CD4-positive, alpha-beta memory T cell (primary cell): ENCODE measurements around the gene RCHY1. TPM values are rescaled to one million over a fixed set of nuclear protein-coding genes. Genes with fewer than 3 reads are reported as not detected.
"Not testable (repeated sequence)": the region's sequence is repeated elsewhere in the genome, so short reads cannot be mapped to it uniquely, and the experiment has no call there.

Source experiments
- CTCF ChIA-PET: fragments of 350-600 bp; sonication (Branson Sonifier 250); formaldehyde crosslinking; loops from one replicate; lab custom pipeline; 2021; ENCODE audit warnings: inconsistent platforms; ENCODE audit not compliant: partially characterized antibody; lab: Charles Lee
- POLR2A ChIA-PET: fragments of 350-600 bp; sonication (Branson Sonifier 250); formaldehyde crosslinking; loops from one replicate; lab custom pipeline; 2021; ENCODE audit not compliant: partially characterized antibody; lab: Charles Lee
- DNase-seq, 5 donors: peaks; one replicate each; pipeline versions ENCODE4 v3.0.0 to v3.0.0-alpha.2; 2020 to 2022; ENCODE audit warnings: mixed read lengths in 1 of 5
- H3K27ac ChIP-seq: one replicate; pipeline ENCODE4 v1.7.0; 2013; ENCODE audit warnings: low read depth, low read length
- H3K27me3 ChIP-seq: 2 replicates; pipeline ENCODE4 v1.7.0; 2013; ENCODE audit warnings: mild to moderate bottlenecking, low read length, moderate library complexity; ENCODE audit not compliant: insufficient read depth
- H3K36me3 ChIP-seq: 2 replicates; pipeline ENCODE4 v1.7.0; 2013; ENCODE audit warnings: mild to moderate bottlenecking, low read length, moderate library complexity; ENCODE audit not compliant: insufficient read depth
- H3K4me1 ChIP-seq: 2 replicates; pipeline ENCODE4 v1.7.0; 2013; ENCODE audit warnings: mild to moderate bottlenecking, low read length, moderate library complexity; ENCODE audit not compliant: insufficient read depth
- H3K4me3 ChIP-seq, 2 donors: one replicate each; pipeline ENCODE4 v1.7.0; 2013; ENCODE audit warnings: low read length in 2 of 2, mild to moderate bottlenecking in 1 of 2
- H3K9me3 ChIP-seq, 2 donors: one replicate each; pipeline ENCODE4 v1.7.0; 2013; ENCODE audit warnings: low read length in 2 of 2, control low read depth in 1 of 2; ENCODE audit not compliant: control insufficient read depth in 1 of 2
- H3K27ac Mint-ChIP-seq, 7 donors: one replicate each; pipeline ENCODE4 v1.8.0; 2020 to 2021; ENCODE audit warnings: mixed read lengths in 7 of 7, mild to moderate bottlenecking in 6 of 7, inconsistent platforms in 3 of 7, moderate library complexity in 3 of 7
- H3K27me3 Mint-ChIP-seq, 2 donors: one replicate each; pipeline ENCODE4 v1.8.0; 2020 to 2021; ENCODE audit warnings: mixed read lengths in 2 of 2
- H3K36me3 Mint-ChIP-seq, 2 donors: one replicate each; pipeline ENCODE4 v1.8.0; 2020 to 2021; ENCODE audit warnings: mixed read lengths in 2 of 2, inconsistent platforms in 1 of 2, mild to moderate bottlenecking in 1 of 2
- H3K4me1 Mint-ChIP-seq, 4 donors: one replicate each; pipeline ENCODE4 v1.8.0; 2020 to 2021; ENCODE audit warnings: mixed read lengths in 4 of 4, mild to moderate bottlenecking in 1 of 4
- H3K4me3 Mint-ChIP-seq, 8 donors: one replicate each; pipeline ENCODE4 v1.8.0; 2020 to 2021; ENCODE audit warnings: mixed read lengths in 8 of 8, mild to moderate bottlenecking in 7 of 8, moderate library complexity in 6 of 8, inconsistent platforms in 3 of 8
- H3K9me3 Mint-ChIP-seq, 8 donors: one replicate each; pipeline ENCODE4 v1.8.0; 2020 to 2021; ENCODE audit warnings: mixed read lengths in 8 of 8, mild to moderate bottlenecking in 5 of 8, inconsistent platforms in 3 of 8, moderate library complexity in 1 of 8
- intact Hi-C: fragments of 100-400 bp; cut with micrococcal nuclease; formaldehyde crosslinking; loops from one replicate; pipeline ENCODE4 v1.15.1; 2023
- polyA plus RNA-seq, 2 donors: library from polyadenylated mRNA; unstranded; fragments of 300-500 nt; fragmentation: Illumina TruSeq; gene quantifications; one replicate each; pipeline ENCODE4 v1.2.3, GENCODE V29; 2021
- total RNA-seq, 2 experiments: library from RNA; stranded (reverse); gene quantifications; one replicate each; pipeline ENCODE4 v1.2.3, GENCODE V29; 2021

RCHY1 gene
- total and polyA plus RNA-seq, 4 experiments from 2014 or later = 26.4 to 40.9 (median 38.6) TPM

DNA sequence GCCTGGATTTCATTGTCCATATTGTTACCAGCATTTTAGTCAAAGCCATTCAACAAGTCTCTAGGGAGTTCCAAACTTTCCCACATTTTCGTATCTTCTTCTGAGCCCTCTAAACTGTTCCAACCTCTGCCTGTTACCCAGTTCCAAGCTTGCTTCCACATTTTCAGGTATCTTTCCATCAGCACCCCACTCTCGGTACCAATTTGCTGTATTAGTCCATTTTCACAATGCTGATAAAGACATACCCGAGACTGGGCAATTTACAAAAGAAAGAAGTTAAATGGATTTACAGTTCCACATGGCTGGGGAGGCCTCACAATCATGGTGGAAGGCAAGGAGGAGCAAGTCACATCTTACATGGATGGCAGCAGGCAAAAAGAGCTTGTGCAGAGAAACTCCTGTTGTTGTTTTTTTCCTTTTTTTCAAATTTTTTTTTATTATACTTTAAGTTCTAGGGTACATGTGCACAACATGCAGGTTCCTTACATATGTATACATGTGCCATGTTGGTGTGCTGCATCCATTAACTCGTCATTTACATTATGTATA lies 19.2 kb upstream of the RCHY1 start:
- H3K27me3 Mint-ChIP-seq, H3K4me3 ChIP-seq, H3K27ac ChIP-seq, H3K4me1 Mint-ChIP-seq, H3K4me3 Mint-ChIP-seq, DNase-seq, CTCF ChIA-PET, H3K27ac Mint-ChIP-seq, H3K9me3 ChIP-seq, H3K27me3 ChIP-seq, H3K36me3 ChIP-seq, intact Hi-C loops, POLR2A ChIA-PET, H3K4me1 ChIP-seq: not testable (repeated sequence)
- Mint-ChIP-seq H3K36me3 (peaks cover 53 to 64% of the 10 kb centered on the region in 2 donors), H3K9me3 (peaks cover 2 to 23% (median 10%) of the 10 kb centered on the region in 8 donors)

GRCh38 chr4:75531536-75532143 lies 17.4 kb upstream of the RCHY1 start:
- peaks cover 25% of the 10 kb centered on the region for H3K36me3 ChIP-seq
- CTCF ChIA-PET, DNase-seq, H3K27me3 ChIP-seq, H3K27ac ChIP-seq, H3K4me1 Mint-ChIP-seq, intact Hi-C loops, H3K4me1 ChIP-seq, H3K27me3 Mint-ChIP-seq, H3K4me3 Mint-ChIP-seq, H3K9me3 ChIP-seq, H3K4me3 ChIP-seq: not testable (repeated sequence)
- H3K9me3 Mint-ChIP-seq = peaks cover 2 to 23% (median 10%) of the 10 kb centered on the region in 8 donors
- peaks cover 67 to 68% of the 10 kb centered on the region in 2 donors for H3K36me3 Mint-ChIP-seq
- POLR2A ChIA-PET = interaction anchor here (1.3 kb wide), 1 partner anchor 17 kb away, joined by 4 read pairs; the partner anchor contains the start of genes RCHY1 and THAP6
- peak overlapping the region in 2 of 7 donors; percentile 1 to 54 for H3K27ac Mint-ChIP-seq

GRCh38 chr4:75530556-75531322 lies 16.5 kb upstream of the RCHY1 start:
- DNase-seq = no peak
- peaks cover 74 to 75% of the 10 kb centered on the region in 2 donors for H3K36me3 Mint-ChIP-seq
- peaks cover 32% of the 10 kb centered on the region for H3K36me3 ChIP-seq
- H3K4me3 ChIP-seq = no peak overlapping the region
- peaks cover 2 to 23% (median 10%) of the 10 kb centered on the region in 8 donors for H3K9me3 Mint-ChIP-seq
- no peak overlapping the region for H3K27ac Mint-ChIP-seq
- no peaks in the 10 kb centered on the region for H3K27me3 Mint-ChIP-seq
- CTCF ChIA-PET = no interaction called here
- no peaks in the 10 kb centered on the region for H3K9me3 ChIP-seq
- POLR2A ChIA-PET = no interaction called here
- H3K4me3 Mint-ChIP-seq = no peak overlapping the region
- no peaks in the 10 kb centered on the region for H3K27me3 ChIP-seq
- no peak overlapping the region for H3K27ac ChIP-seq
- peaks cover 3 to 4% (median 4%) of the 10 kb centered on the region in 4 donors for H3K4me1 Mint-ChIP-seq
- intact Hi-C loops = no loop called here
- H3K4me1 ChIP-seq = no peaks in the 10 kb centered on the region

GRCh38 chr4:75527482-75527881 lies 13.3 kb upstream of the RCHY1 start:
- H3K9me3 ChIP-seq = no peaks in the 10 kb centered on the region
- H3K36me3 ChIP-seq = peaks cover 40% of the 10 kb centered on the region
- DNase-seq = no peak
- peaks cover 79 to 83% of the 10 kb centered on the region in 2 donors for H3K36me3 Mint-ChIP-seq
- intact Hi-C loops = no loop called here
- no peak overlapping the region for H3K27ac Mint-ChIP-seq
- ChIA-PET POLR2A (interaction anchor here (2.1 kb wide), 1 partner anchor 13 kb away, joined by 6 read pairs; the partner anchor contains the start of genes RCHY1 and THAP6), CTCF (no interaction called here)
- H3K27me3 ChIP-seq = no peaks in the 10 kb centered on the region
- peaks cover 4 to 12% (median 10%) of the 10 kb centered on the region in 4 donors for H3K4me1 Mint-ChIP-seq
- no peak overlapping the region for H3K4me3 Mint-ChIP-seq
- no peaks in the 10 kb centered on the region for H3K4me1 ChIP-seq
- no peak overlapping the region for H3K27ac ChIP-seq
- H3K9me3 Mint-ChIP-seq = peaks cover 0 to 13% (median 3%) of the 10 kb centered on the region in 8 donors
- H3K4me3 ChIP-seq = no peak overlapping the region
- no peaks in the 10 kb centered on the region for H3K27me3 Mint-ChIP-seq

DNA sequence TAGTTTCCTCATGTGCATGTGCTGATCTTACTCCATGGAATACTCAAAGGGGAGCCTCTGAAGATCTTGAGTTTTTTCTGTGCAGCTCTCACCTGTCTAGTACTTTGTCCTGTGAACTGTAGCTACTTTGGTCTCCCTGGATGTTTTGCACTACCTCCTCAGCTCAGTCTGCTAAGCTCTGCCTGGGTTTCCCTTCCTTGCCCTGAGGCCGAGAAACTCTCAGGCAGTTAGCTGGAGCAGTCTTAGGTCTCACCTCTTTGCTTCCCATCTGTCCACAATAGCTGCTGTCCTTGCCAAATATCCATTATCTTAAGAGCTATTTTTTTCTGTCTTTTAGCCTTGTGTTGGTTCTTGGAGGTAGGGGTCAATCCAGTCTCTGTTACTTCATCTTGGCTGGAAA lies 11.7 kb upstream of the RCHY1 start:
- Histone ChIP-seq H3K27me3 (no peaks in the 10 kb centered on the region), H3K9me3 (no peaks in the 10 kb centered on the region), H3K27ac (no peak overlapping the region), H3K4me3 (no peak overlapping the region), H3K4me1 (no peaks in the 10 kb centered on the region), H3K36me3 (peaks cover 37% of the 10 kb centered on the region)
- POLR2A ChIA-PET = interaction anchor here (0.6 to 2.1 kb wide), 3 partner anchors 11 to 80 kb away, joined by 3 to 6 read pairs (median 3); partner anchors contain the start of genes RCHY1 and THAP6
- CTCF ChIA-PET = no interaction called here
- no peak for DNase-seq
- H3K27ac Mint-ChIP-seq = no peak overlapping the region
- H3K4me3 Mint-ChIP-seq = no peak overlapping the region
- intact Hi-C loops = no loop called here
- peaks cover 0 to 5% (median 0%) of the 10 kb centered on the region in 8 donors for H3K9me3 Mint-ChIP-seq
- peaks cover 8 to 16% (median 13%) of the 10 kb centered on the region in 4 donors for H3K4me1 Mint-ChIP-seq
- H3K36me3 Mint-ChIP-seq = peaks cover 71 to 76% of the 10 kb centered on the region in 2 donors
- no peaks in the 10 kb centered on the region for H3K27me3 Mint-ChIP-seq

- H3K27me3 ChIP-seq = no peaks in the 10 kb centered on the region
- no peak overlapping the region for H3K27ac Mint-ChIP-seq
- ChIA-PET POLR2A (interaction anchor here (1.2 kb wide), 1 partner anchor 10 kb away, joined by 3 read pairs; no protein-coding TSS in a partner anchor), CTCF (no interaction called here)
- peaks cover 0 to 2% (median 0%) of the 10 kb centered on the region in 8 donors for H3K9me3 Mint-ChIP-seq
- no peaks in the 10 kb centered on the region for H3K27me3 Mint-ChIP-seq
- H3K4me1 Mint-ChIP-seq = peaks cover 16 to 21% (median 18%) of the 10 kb centered on the region in 4 donors
- H3K36me3 ChIP-seq = peaks cover 36% of the 10 kb centered on the region
- no peak overlapping the region for H3K4me3 Mint-ChIP-seq
- no peak overlapping the region for H3K27ac ChIP-seq
- H3K4me1 ChIP-seq = peaks cover 3% of the 10 kb centered on the region
- H3K4me3 ChIP-seq = no peak overlapping the region
- H3K36me3 Mint-ChIP-seq = peaks cover 71 to 76% of the 10 kb centered on the region in 2 donors
- DNase-seq = no peak
- H3K9me3 ChIP-seq = no peaks in the 10 kb centered on the region
- intact Hi-C loops = no loop called here
Measured at GRCh38 chr4:75525086-75525485, 10.9 kb upstream of the RCHY1 start.

- H3K27ac Mint-ChIP-seq, H3K27ac ChIP-seq, H3K4me3 ChIP-seq, DNase-seq, H3K9me3 Mint-ChIP-seq, H3K9me3 ChIP-seq, POLR2A ChIA-PET, CTCF ChIA-PET, H3K27me3 ChIP-seq, H3K27me3 Mint-ChIP-seq: not testable (repeated sequence)
- peaks cover 26% of the 10 kb centered on the region for H3K36me3 ChIP-seq
- peaks cover 36% of the 10 kb centered on the region for H3K4me1 ChIP-seq
- intact Hi-C loops = loop anchor here (10.0 kb wide), 2 partner anchors 115 to 1465 kb away; partner anchors contain the start of gene CDKL2
- H3K36me3 Mint-ChIP-seq = peaks cover 54 to 62% of the 10 kb centered on the region in 2 donors
- H3K4me1 Mint-ChIP-seq = peaks cover 37 to 56% (median 48%) of the 10 kb centered on the region in 4 donors
- H3K4me3 Mint-ChIP-seq = peak overlapping the region in 1 of 8 donors; percentile 40
Measured at GRCh38 chr4:75519452-75519851, 5.2 kb upstream of the RCHY1 start.
